PC-3 (cell line): Measurements from ENCODE around the gene MRM3.

Experiments used
- CTCF ChIP-seq: fragments of 300-600 bp; sonication (generic); conservative IDR thresholded peaks from 2 replicates; pipeline ENCODE4 v1.5.1; 2017; ENCODE audit warnings: antibody characterized with exemption, low read depth, mild to moderate bottlenecking, low read length
- EZH2 ChIP-seq: fragments of 300-600 bp; sonication (generic); IDR thresholded peaks from one replicate; pipeline ENCODE4 v1.6.1; 2017; ENCODE audit warnings: antibody characterized with exemption, mild to moderate bottlenecking, low read length; ENCODE audit not compliant: unreplicated experiment

DNA sequence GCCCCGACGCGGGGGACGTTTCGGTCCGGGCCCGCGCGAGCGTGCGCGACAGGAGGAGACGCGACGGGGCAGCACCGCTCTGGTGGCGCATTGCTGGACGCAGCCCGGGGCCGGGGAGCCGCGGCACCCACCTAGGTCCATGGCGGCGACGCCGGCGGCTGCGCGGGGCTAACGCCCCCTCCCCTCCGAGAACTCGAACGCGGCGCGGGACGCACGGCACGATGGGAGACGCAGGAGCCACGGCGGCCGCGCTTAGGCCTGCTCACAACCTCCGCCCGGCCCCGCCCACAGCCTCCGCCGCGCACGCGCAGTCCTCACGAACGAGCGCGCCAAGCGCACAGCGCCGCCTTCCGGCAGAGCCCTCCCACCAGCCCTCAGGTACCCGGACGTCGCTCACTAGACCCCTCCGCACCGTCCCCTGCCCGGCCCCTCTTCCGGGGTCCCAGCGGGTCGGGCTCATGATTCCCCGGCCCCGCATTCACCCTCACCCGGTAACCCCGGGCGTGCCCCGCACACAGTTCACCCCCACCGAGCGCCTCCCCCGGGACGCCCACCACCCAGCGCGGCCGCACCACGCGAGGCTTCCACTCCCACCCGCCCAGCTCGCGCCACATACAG, 30.0 kb upstream of the MRM3 start, which contains the start of gene GEMIN4:
- TF ChIP-seq CTCF (peak; percentile 73), EZH2 (no peak)
